GM12891 (cell line): ENCODE results near the gene GRB2.
A peak's percentile ranks its signal among the peaks of the same experiment; 100 is the strongest.

ENCODE experiments used
- POLR2A ChIP-seq: IDR thresholded peaks from 2 replicates; pipeline ENCODE4 v1.6.1; 2011; ENCODE audit warnings: low read depth, low read length, control low read depth
- POLR2AphosphoS5 ChIP-seq: IDR thresholded peaks from 2 replicates; pipeline ENCODE4 v1.6.1; 2011; ENCODE audit warnings: low read depth, low read length, control low read depth

- TF ChIP-seq POLR2A (0 out of 2 replicates have a peak, but pooled peaks have one; percentile 13), POLR2AphosphoS5 (peak; percentile 46)
These were observed 11.8 kb downstream of the GRB2 start for GRCh38 chr17:75393523-75394331.
